Neural cell (in vitro differentiated cells): ENCODE data around the gene LAPTM5. TPM values are rescaled to one million over a fixed set of nuclear protein-coding genes. Genes with fewer than 3 reads are reported as not detected.

ENCODE experiments used
- H2AFZ ChIP-seq: fragments of 200-600, 300-800 bp; sonication (generic), shearing (Covaris generic); 2 replicates; pipeline ENCODE4 v1.6.0; 2014; ENCODE audit warnings: low read depth, mild to moderate bottlenecking, antibody characterized with exemption, low read length, moderate library complexity
- H3F3A ChIP-seq: fragments of 200-600 bp; shearing (Covaris generic); 2 replicates; pipeline ENCODE4 v1.6.1; 2016; ENCODE audit warnings: mild to moderate bottlenecking, moderate library complexity, mixed read lengths, antibody characterized with exemption, low read length; ENCODE audit not compliant: insufficient read depth, poor library complexity, severe bottlenecking
- H3K27ac ChIP-seq: fragments of 200-600, 300-800 bp; sonication (generic), shearing (Covaris generic); 2 replicates; pipeline ENCODE4 v1.5.1; 2014; ENCODE audit warnings: mild to moderate bottlenecking, low read length, moderate library complexity
- H3K27me3 ChIP-seq: fragments of 300-800, 200-600 bp; sonication (generic), shearing (Covaris generic); 2 replicates; pipeline ENCODE4 v1.6.0; 2014; ENCODE audit warnings: mild to moderate bottlenecking, low read depth, low read length, moderate library complexity; ENCODE audit not compliant: insufficient read depth
- H3K36me3 ChIP-seq: fragments of 300-800, 200-600 bp; sonication (generic), shearing (Covaris generic); 2 replicates; pipeline ENCODE4 v1.5.1; 2014; ENCODE audit warnings: mild to moderate bottlenecking, antibody characterized with exemption, low read length, moderate library complexity; ENCODE audit not compliant: insufficient read depth
- H3K4me2 ChIP-seq: fragments of 300-800, 200-600 bp; sonication (generic), shearing (Covaris generic); 2 replicates; pipeline ENCODE4 v1.6.0; 2014; ENCODE audit warnings: mild to moderate bottlenecking, low read length
- H3K4me3 ChIP-seq: fragments of 300-800, 200-600 bp; sonication (generic), shearing (Covaris generic); 2 replicates; pipeline ENCODE4 v1.5.1; 2014; ENCODE audit warnings: mild to moderate bottlenecking, low read length, moderate library complexity
- H3K79me2 ChIP-seq: fragments of 200-600 bp; shearing (Covaris generic); replicated peaks from 2 replicates; pipeline ENCODE4 v1.6.0; 2014; ENCODE audit warnings: mild to moderate bottlenecking, low read length, moderate library complexity; ENCODE audit not compliant: insufficient read depth
- H3K9ac ChIP-seq: fragments of 300-800, 200-600 bp; sonication (generic), shearing (Covaris generic); 2 replicates; pipeline ENCODE4 v1.6.1; 2016; ENCODE audit warnings: mild to moderate bottlenecking, low read length, mixed read lengths
- H3K9me2 ChIP-seq: fragments of 200-600 bp; shearing (Covaris generic); 2 replicates; pipeline ENCODE4 v1.6.1; 2016; ENCODE audit warnings: mild to moderate bottlenecking, low read length, mixed read lengths; ENCODE audit not compliant: insufficient read depth
- H3K9me3 ChIP-seq: fragments of 200-600, 300-800 bp; sonication (generic), shearing (Covaris generic); 2 replicates; pipeline ENCODE4 v1.6.1; 2016; ENCODE audit warnings: mild to moderate bottlenecking, mixed run types, low read length, moderate library complexity, mixed read lengths
- H4K20me1 ChIP-seq: fragments of 200-600 bp; shearing (Covaris generic); 2 replicates; pipeline ENCODE4 v1.6.1; 2016; ENCODE audit warnings: mild to moderate bottlenecking, mixed run types; ENCODE audit not compliant: insufficient read depth
- CTCF ChIP-seq: fragments of 450-650 bp; IDR thresholded peaks from 2 replicates; pipeline ENCODE4 v1.5.1; 2014; ENCODE audit warnings: antibody characterized with exemption, mild to moderate bottlenecking, moderate library complexity; ENCODE audit not compliant: poor library complexity, severe bottlenecking
- EP300 ChIP-seq: fragments of 450-650 bp; conservative IDR thresholded peaks from 2 replicates; pipeline ENCODE4 v1.6.1; 2014; ENCODE audit warnings: antibody characterized with exemption, mild to moderate bottlenecking, moderate library complexity; ENCODE audit not compliant: poor library complexity, severe bottlenecking
- EZH2 ChIP-seq: fragments of 200-600, 300-800 bp; shearing (Covaris generic), sonication (generic); IDR thresholded peaks from 2 replicates; pipeline ENCODE4 v1.6.1; 2014; ENCODE audit warnings: antibody characterized with exemption, low read length, borderline replicate concordance, mild to moderate bottlenecking; ENCODE audit not compliant: insufficient read depth, poor library complexity, severe bottlenecking
- MXI1 ChIP-seq: fragments of 450-650 bp; conservative IDR thresholded peaks from 2 replicates; pipeline ENCODE4 v1.6.1; 2014; ENCODE audit warnings: antibody characterized with exemption, mild to moderate bottlenecking; ENCODE audit not compliant: poor library complexity, severe bottlenecking
- POLR2AphosphoS5 ChIP-seq: IDR thresholded peaks from 2 replicates; pipeline ENCODE4 v1.6.1; 2012
- RAD21 ChIP-seq: fragments of 450-650 bp; conservative IDR thresholded peaks from 2 replicates; pipeline ENCODE4 v1.6.1; 2014; ENCODE audit warnings: antibody characterized with exemption, mild to moderate bottlenecking, moderate library complexity
- REST ChIP-seq: IDR thresholded peaks from 2 replicates; pipeline ENCODE4 v1.6.1; 2012; ENCODE audit warnings: borderline replicate concordance
- SMC3 ChIP-seq: fragments of 450-650 bp; conservative IDR thresholded peaks from 2 replicates; pipeline ENCODE4 v1.6.1; 2014; ENCODE audit warnings: antibody characterized with exemption, mild to moderate bottlenecking, moderate library complexity; ENCODE audit not compliant: poor library complexity
- TAF1 ChIP-seq: IDR thresholded peaks from 2 replicates; pipeline ENCODE4 v1.6.1; 2012; ENCODE audit warnings: low read depth
- polyA plus RNA-seq: library from polyadenylated mRNA; depleted of rRNA; stranded (reverse); fragments of >200 nt; gene quantifications from 2 replicates; pipeline ENCODE4 v1.2.3, GENCODE V29; 2014

LAPTM5 gene
- polyA plus RNA-seq, 1 donor from 2014 or later = 0.12 TPM

GRCh38 chr1:30765556-30766434, 8.2 kb upstream of the LAPTM5 start:
- Histone ChIP-seq H3K9ac (no peak overlapping the region), H2AFZ (no peak overlapping the region), H3K27me3 (no peaks in the 10 kb centered on the region), H3K4me3 (no peak overlapping the region), H3K79me2 (no peaks in the 10 kb centered on the region), H4K20me1 (no peaks in the 10 kb centered on the region), H3K9me2 (no peaks in the 10 kb centered on the region), H3K27ac (no peak overlapping the region), H3K4me2 (no peak overlapping the region), H3K9me3 (no peaks in the 10 kb centered on the region), H3F3A (no peaks in the 10 kb centered on the region), H3K36me3 (no peaks in the 10 kb centered on the region)
- TF ChIP-seq MXI1 (no peak), CTCF (no peak), REST (no peak)

GRCh38 chr1:30764939-30765555, 7.5 kb upstream of the LAPTM5 start:
- no peaks in the 10 kb centered on the region for H3K27me3 ChIP-seq
- no peaks in the 10 kb centered on the region for H3F3A ChIP-seq
- no peaks in the 10 kb centered on the region for H4K20me1 ChIP-seq
- TF ChIP-seq RAD21 (no peak), TAF1 (no peak), SMC3 (no peak), EP300 (no peak), CTCF (no peak), EZH2 (no peak), POLR2AphosphoS5 (no peak), MXI1 (no peak), REST (no peak)
- no peaks in the 10 kb centered on the region for H3K79me2 ChIP-seq
- no peaks in the 10 kb centered on the region for H3K9me3 ChIP-seq
- H3K9ac ChIP-seq = no peak overlapping the region
- H2AFZ ChIP-seq = no peak overlapping the region
- no peaks in the 10 kb centered on the region for H3K9me2 ChIP-seq
- no peaks in the 10 kb centered on the region for H3K36me3 ChIP-seq
- H3K4me2 ChIP-seq = no peak overlapping the region
- H3K4me3 ChIP-seq = no peak overlapping the region
- no peak overlapping the region for H3K27ac ChIP-seq
